ENCODE measurements around the gene CCDC178. TPM values are rescaled to one million over a fixed set of nuclear protein-coding genes. Genes with fewer than 3 reads are reported as not detected.

The CCDC178 gene
- total and polyA plus RNA-seq, 2 of the 4 experiments (the other 2 are of a cell fraction): not detected

GRCh38 chr18:33355756-33356155, 84.8 kb downstream of the CCDC178 start:
- Histone ChIP-seq H2AFZ (replicated peaks; ENCODE audit: low read length, poor library complexity) (no peak overlapping the region), H2AK9ac (replicated peaks; ENCODE audit: low read depth, low read length, poor library complexity) (no peak overlapping the region), H3K36me3 (ENCODE audit: control insufficient read depth, insufficient read depth, low read length) (no peaks in the 10 kb centered on the region), H3K9ac (ENCODE audit: low read depth, low read length) (no peak overlapping the region), H3K9me1 (ENCODE audit: insufficient read depth, low read length) (no peaks in the 10 kb centered on the region), H4K8ac (ENCODE audit: low read depth in 2 of 2, low read length in 2 of 2) (no peak overlapping the region), H4K91ac (ENCODE audit: insufficient read depth, low read depth, low read length) (no peak overlapping the region), H2BK20ac (ENCODE audit: low read depth, low read length) (no peak overlapping the region), H3K27ac (ENCODE audit: insufficient read depth, low read length) (no peak overlapping the region), H3K4me3 (ENCODE audit: insufficient read depth, low read depth, low read length) (no peak overlapping the region), H4K20me1 (ENCODE audit: insufficient read depth, low read length) (no peaks in the 10 kb centered on the region), H2BK120ac (ENCODE audit: low read depth, low read length) (no peak overlapping the region), H3K79me1 (ENCODE audit: low read depth in 1 of 2, low read length in 2 of 2) (no peaks in the 10 kb centered on the region), H3K18ac (ENCODE audit: low read depth, low read length) (no peak overlapping the region), H3K56ac (ENCODE audit: extremely low read depth, insufficient read depth, low read length) (no peak overlapping the region), H3K14ac (replicated peaks; ENCODE audit: low read depth, low read length) (no peak overlapping the region), H3K27me3 (ENCODE audit: control insufficient read depth, insufficient read depth, low read length) (no peaks in the 10 kb centered on the region), H3K4me1 (ENCODE audit: control insufficient read depth, insufficient read depth, low read length) (no peaks in the 10 kb centered on the region), H2AK5ac (ENCODE audit: low read depth, low read length) (no peak overlapping the region), H3K23ac (ENCODE audit: low read depth, low read length) (no peak overlapping the region), H3K9me3 (ENCODE audit: control insufficient read depth, insufficient read depth, low read length) (no peaks in the 10 kb centered on the region), H3K4ac (ENCODE audit: low read depth, low read length) (no peak overlapping the region), H2BK15ac (ENCODE audit: low read depth, low read length) (no peak overlapping the region), H3K4me2 (ENCODE audit: low read depth, low read length) (no peak overlapping the region), H4K5ac (ENCODE audit: low read depth, low read length) (no peak overlapping the region), H2BK5ac (ENCODE audit: low read depth, low read length, poor library complexity, severe bottlenecking) (no peak overlapping the region)
- intact Hi-C loops (cut with micrococcal nuclease) (no loop called here), dilution Hi-C loops (cut with HindIII; ENCODE audit: low sequenced_read_pairs, unreplicated experiment) (no loop called here), in situ Hi-C loops (cut with MboI; ENCODE audit: low sequenced_read_pairs) (no loop called here)
- DNase-seq (no peak), ATAC-seq (ENCODE audit: low read depth) (no peak)
- ChIA-PET POLR2A (ENCODE audit: unreplicated experiment) (no interaction called here), CTCF (no interaction called here)
- no TSS peak for BruUV-seq (replicated peaks)
- TF ChIP-seq CTCF (conservative IDR thresholded peaks at IDR 0.05; ENCODE audit: low read depth, low read length): no peak
- TF ChIP-seq RCOR1 (IDR thresholded peaks at IDR 0.05; ENCODE audit: insufficient replicate concordance, low read length): no peak
- no peak for TF ChIP-seq CHD1 (IDR thresholded peaks at IDR 0.05; ENCODE audit: low read depth, low read length)
- TF ChIP-seq ELK1 (IDR thresholded peaks at IDR 0.05; ENCODE audit: borderline replicate concordance, low read depth, low read length): no peak
- peak; percentile 67 for TF ChIP-seq MAFK (IDR thresholded peaks at IDR 0.05; ENCODE audit: low read depth, low read length)
- WGBS, 2 experiments (ENCODE audit: extremely low coverage in 2 of 2, insufficient read length in 1 of 2): no CpG with 5 or more reads among the region's 1 CpG
